Cortex of kidney (tissue), 1 donor: ENCODE results near the gene SRSF4.
"Not testable (repeated sequence)": the region's sequence is repeated elsewhere in the genome, so short reads cannot be mapped to it uniquely, and the experiment has no call there.

Experiments
- DNase-seq: peaks from one replicate; lab custom pipeline; 2025; lab: John Stamatoyannopoulos, UW

The SRSF4 gene

GRCh38 chr1:29162476-29163138, 19.1 kb downstream of the SRSF4 start:
- no peak for DNase-seq

- no peak for DNase-seq
Measured at GRCh38 chr1:29162025-29162424, 19.7 kb downstream of the SRSF4 start.

- no peak for DNase-seq
Measured at GRCh38 chr1:29159773-29160172, 21.9 kb downstream of the SRSF4 start.

- no peak for DNase-seq
Measured at GRCh38 chr1:29157269-29157601, 24.5 kb downstream of the SRSF4 start.

- no peak for DNase-seq
Measured at GRCh38 chr1:29156543-29157268, 25.0 kb downstream of the SRSF4 start.

GRCh38 chr1:29152046-29152805, 29.5 kb downstream of the SRSF4 start:
- DNase-seq = no peak

- not testable (repeated sequence) for DNase-seq
Measured at GRCh38 chr1:29150346-29150745, 31.4 kb downstream of the SRSF4 start.

- DNase-seq = no peak
Measured at GRCh38 chr1:29148656-29149491, 32.8 kb downstream of the SRSF4 start.

- no peak for DNase-seq
Measured at GRCh38 chr1:29145739-29146437, 35.8 kb downstream of the SRSF4 start.

GRCh38 chr1:29144178-29144577, 37.5 kb downstream of the SRSF4 start:
- no peak for DNase-seq

GRCh38 chr1:29142714-29143113, 39.0 kb downstream of the SRSF4 start:
- no peak for DNase-seq

GRCh38 chr1:29136391-29136915, 45.2 kb downstream of the SRSF4 start:
- no peak for DNase-seq

- no peak for DNase-seq
Measured at GRCh38 chr1:29134695-29135028, 47.0 kb downstream of the SRSF4 start.

- no peak for DNase-seq
Measured at GRCh38 chr1:29133861-29134694, 47.6 kb downstream of the SRSF4 start.

- DNase-seq = not testable (repeated sequence)
Measured at GRCh38 chr1:29131056-29131455, 50.6 kb downstream of the SRSF4 start.

- no peak for DNase-seq
Measured at GRCh38 chr1:29129916-29130315, 51.8 kb downstream of the SRSF4 start.

- no peak for DNase-seq
Measured at GRCh38 chr1:29128739-29129138, 53.0 kb downstream of the SRSF4 start.

- no peak for DNase-seq
Measured at GRCh38 chr1:29126198-29126597, 55.5 kb downstream of the SRSF4 start.

GRCh38 chr1:29125788-29126187, 55.9 kb downstream of the SRSF4 start:
- no peak for DNase-seq

- DNase-seq = no peak
Measured at GRCh38 chr1:29125237-29125641, 56.5 kb downstream of the SRSF4 start.
